SJSA1 (cell line): ENCODE measurements around the gene RICTOR. TPM values are rescaled to one million over a fixed set of nuclear protein-coding genes. Genes with fewer than 3 reads are reported as not detected.

Experiments used
- DNase-seq, 2 experiments: peaks; one replicate each; pipeline ENCODE4 v3.0.0-alpha.2; 2015 to 2020; ENCODE audit warnings: low spot score in 2 of 2, low read depth in 1 of 2
- H3K27ac ChIP-seq: fragments of 250-450 bp; sonication (Bioruptor Pico); 2 replicates; pipeline ENCODE4 v1.5.1; 2020; ENCODE audit warnings: mild to moderate bottlenecking, moderate library complexity
- H3K27me3 ChIP-seq: fragments of 250-450 bp; sonication (Bioruptor Pico); replicated peaks from 2 replicates; pipeline ENCODE4 v1.5.1; 2020; ENCODE audit warnings: mild to moderate bottlenecking, moderate library complexity
- H3K36me3 ChIP-seq: fragments of 250-450 bp; sonication (Bioruptor Pico); 2 replicates; pipeline ENCODE4 v1.5.1; 2020; ENCODE audit warnings: mild to moderate bottlenecking
- H3K4me1 ChIP-seq: fragments of 250-450 bp; sonication (Bioruptor Pico); replicated peaks from 2 replicates; pipeline ENCODE4 v1.6.1; 2021; ENCODE audit warnings: mild to moderate bottlenecking
- H3K4me3 ChIP-seq: fragments of 250-450 bp; sonication (Bioruptor Pico); 2 replicates; pipeline ENCODE4 v1.5.1; 2020; ENCODE audit warnings: mild to moderate bottlenecking
- H3K9me3 ChIP-seq: fragments of 250-450 bp; sonication (Bioruptor Pico); replicated peaks from 2 replicates; pipeline ENCODE4 v1.5.1; 2020; ENCODE audit warnings: mild to moderate bottlenecking
- total RNA-seq: library from RNA; depleted of rRNA; stranded (reverse); fragments of >200 nt; shearing (Covaris generic); gene quantifications from 2 replicates; pipeline ENCODE4 v1.2.3, GENCODE V29; 2014

Gene RICTOR
- total RNA-seq, 1 experiment from 2014 or later, result 16.8 TPM

DNA sequence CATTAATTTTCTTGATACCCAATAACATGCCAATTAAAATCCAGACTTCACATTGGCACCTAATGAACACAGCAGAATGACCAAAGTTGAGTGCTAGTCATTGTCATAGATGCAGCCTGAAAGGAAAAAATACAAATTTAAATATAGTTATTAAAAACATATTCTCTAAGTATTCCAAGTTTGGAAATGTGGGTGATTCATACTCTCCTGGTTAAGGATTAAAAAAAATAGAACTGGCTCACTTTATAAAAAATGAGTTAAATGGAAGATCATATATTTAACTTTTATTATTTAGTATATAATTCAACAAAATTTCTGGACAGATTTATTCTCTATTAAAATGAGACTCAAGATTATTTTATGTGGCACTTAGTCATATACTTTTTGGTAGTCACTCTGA lies 33.2 kb upstream of the RICTOR start:
- no peaks in the 10 kb centered on the region for H3K36me3 ChIP-seq
- no peak for DNase-seq

DNA sequence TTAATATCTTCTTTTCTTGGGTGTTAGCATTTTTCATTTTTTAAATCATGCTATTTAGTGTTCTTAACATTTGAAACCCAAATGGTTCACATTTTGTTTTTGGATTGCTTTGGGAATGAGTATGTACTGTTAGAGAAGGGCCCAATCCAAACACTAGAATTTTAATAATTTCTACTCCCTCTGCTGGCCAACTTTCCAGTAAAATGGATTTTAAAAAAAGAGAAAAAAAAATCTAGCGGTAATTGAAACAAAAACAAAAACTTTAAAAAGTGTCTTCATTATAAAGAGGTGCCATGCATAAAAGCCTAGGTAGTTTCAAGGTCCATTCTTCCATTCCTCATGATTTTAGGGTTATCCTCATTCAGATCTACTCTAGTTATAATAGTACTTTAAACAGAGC lies 32.1 kb upstream of the RICTOR start:
- DNase-seq, result peak in 1 of 2 experiments; percentile 36
- Histone ChIP-seq H3K27me3 (no peaks in the 10 kb centered on the region), H3K4me3 (no peak overlapping the region), H3K4me1 (peaks cover 17% of the 10 kb centered on the region), H3K27ac (no peak overlapping the region), H3K36me3 (no peaks in the 10 kb centered on the region), H3K9me3 (no peaks in the 10 kb centered on the region)

More for the DNA sequence above, 33.2 kb upstream of the RICTOR start:
- Histone ChIP-seq H3K27me3 (no peaks in the 10 kb centered on the region), H3K4me3 (no peak overlapping the region), H3K4me1 (peaks cover 7% of the 10 kb centered on the region), H3K9me3 (no peaks in the 10 kb centered on the region), H3K27ac (no peak overlapping the region)

- Histone ChIP-seq H3K36me3 (no peaks in the 10 kb centered on the region), H3K9me3 (no peaks in the 10 kb centered on the region), H3K27ac (no peak overlapping the region), H3K27me3 (no peaks in the 10 kb centered on the region), H3K4me1 (peaks cover 36% of the 10 kb centered on the region), H3K4me3 (no peak overlapping the region)
- no peak for DNase-seq
Measured at GRCh38 chr5:39104221-39104620, 30.0 kb upstream of the RICTOR start.

DNA sequence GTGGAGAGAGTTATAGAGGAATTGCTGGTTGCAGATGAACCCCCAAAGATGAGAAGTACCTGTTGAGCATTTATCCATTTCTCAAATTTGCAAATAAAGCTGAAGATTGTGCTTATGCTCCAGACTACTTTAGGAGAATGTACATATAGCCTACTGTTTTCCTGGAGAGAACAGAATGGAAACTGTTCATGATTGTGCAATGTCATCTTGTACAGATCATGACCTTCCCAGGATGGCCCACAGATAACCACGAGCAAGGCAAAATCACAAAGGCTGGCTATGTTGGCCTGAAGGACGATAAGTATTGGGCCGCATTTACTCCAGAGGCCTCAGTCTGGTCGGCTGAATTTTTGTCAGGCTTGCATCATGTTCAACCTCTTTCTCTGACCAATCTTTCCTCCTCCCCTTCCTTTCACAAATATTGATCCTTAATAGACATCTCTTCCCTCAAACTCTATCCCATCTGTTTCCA lies 28.5 kb upstream of the RICTOR start:
- H3K36me3 ChIP-seq, result no peaks in the 10 kb centered on the region
- peak overlapping the region; percentile 86 for H3K27ac ChIP-seq
- H3K27me3 ChIP-seq, result no peaks in the 10 kb centered on the region
- H3K4me1 ChIP-seq, result peaks cover 37% of the 10 kb centered on the region
- no peak for DNase-seq
- H3K9me3 ChIP-seq, result no peaks in the 10 kb centered on the region
- H3K4me3 ChIP-seq, result no peak overlapping the region

DNA sequence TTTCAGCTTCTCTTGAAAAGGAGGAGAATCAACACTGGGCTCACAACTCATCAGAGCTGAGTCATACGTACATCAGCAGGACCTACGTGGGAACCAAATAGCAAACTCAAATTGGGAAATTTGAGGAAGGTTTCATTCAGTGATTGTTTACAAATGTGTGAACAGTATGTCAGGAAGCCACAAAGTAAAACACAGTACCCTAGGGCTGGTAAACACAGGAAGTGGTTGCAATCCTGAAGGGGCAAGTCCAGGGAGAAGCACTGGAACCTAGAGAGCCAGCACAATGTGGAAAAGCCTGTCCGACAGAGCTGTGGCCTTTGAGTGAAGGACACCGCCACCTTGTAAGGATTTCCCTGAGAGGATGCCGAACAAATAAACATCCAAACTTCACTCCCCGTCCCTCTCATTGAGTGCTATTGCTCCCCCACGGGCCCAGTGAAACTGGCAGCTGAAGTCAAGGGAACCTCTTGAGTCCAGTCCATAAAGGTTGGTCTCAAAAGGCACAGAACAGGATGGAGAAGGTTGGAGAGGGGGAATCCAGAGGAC lies 26.7 kb upstream of the RICTOR start:
- DNase-seq, result peak; percentile 93 to 95
- no peak overlapping the region for H3K4me3 ChIP-seq

DNA sequence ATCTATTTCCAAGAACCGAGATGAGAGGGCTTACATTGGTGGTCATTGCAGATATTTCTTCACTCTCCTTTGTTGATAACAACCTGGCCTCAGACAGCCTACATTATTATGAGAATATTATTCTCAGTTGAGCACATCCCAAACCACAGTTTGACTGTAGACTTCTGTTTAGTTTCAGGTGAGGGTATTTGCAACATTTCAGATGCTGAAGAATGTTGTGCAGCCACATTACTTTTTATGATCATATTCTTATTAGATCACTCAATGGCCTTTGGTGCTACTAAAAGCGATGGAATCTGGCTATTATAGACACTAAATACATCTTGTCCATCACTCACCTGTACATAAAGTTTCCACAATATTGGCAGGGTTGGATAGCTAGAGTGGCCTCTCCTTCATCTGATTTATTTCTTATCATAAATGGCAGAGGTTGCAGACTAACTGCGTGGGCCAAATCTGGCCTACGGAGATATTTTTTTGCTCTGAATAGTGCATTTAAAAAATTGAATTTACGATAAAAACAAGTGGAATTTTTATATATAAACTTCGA lies 26.2 kb upstream of the RICTOR start:
- Histone ChIP-seq H3K9me3 (no peaks in the 10 kb centered on the region), H3K4me3 (no peak overlapping the region), H3K4me1 (peaks cover 37% of the 10 kb centered on the region), H3K36me3 (no peaks in the 10 kb centered on the region), H3K27me3 (no peaks in the 10 kb centered on the region), H3K27ac (peak overlapping the region; percentile 86)
- DNase-seq, result no peak

More for the DNA sequence above, 26.7 kb upstream of the RICTOR start:
- peaks cover 37% of the 10 kb centered on the region for H3K4me1 ChIP-seq
- no peaks in the 10 kb centered on the region for H3K9me3 ChIP-seq
- H3K27ac ChIP-seq, result peak overlapping the region; percentile 86
- no peaks in the 10 kb centered on the region for H3K36me3 ChIP-seq
- H3K27me3 ChIP-seq, result no peaks in the 10 kb centered on the region

GRCh38 chr5:39099831-39100230 lies 25.6 kb upstream of the RICTOR start:
- no peak for DNase-seq
- Histone ChIP-seq H3K9me3 (no peaks in the 10 kb centered on the region), H3K27me3 (no peaks in the 10 kb centered on the region), H3K36me3 (no peaks in the 10 kb centered on the region), H3K27ac (peak overlapping the region; percentile 86), H3K4me1 (peaks cover 37% of the 10 kb centered on the region), H3K4me3 (no peak overlapping the region)

- no peaks in the 10 kb centered on the region for H3K9me3 ChIP-seq
- peaks cover 14% of the 10 kb centered on the region for H3K4me1 ChIP-seq
- H3K4me3 ChIP-seq, result no peak overlapping the region
- H3K27me3 ChIP-seq, result no peaks in the 10 kb centered on the region
- no peaks in the 10 kb centered on the region for H3K36me3 ChIP-seq
- no peak overlapping the region for H3K27ac ChIP-seq
- DNase-seq, result no peak
Measured at GRCh38 chr5:39093352-39093751, 19.2 kb upstream of the RICTOR start.

- Histone ChIP-seq H3K4me3 (no peak overlapping the region), H3K9me3 (no peaks in the 10 kb centered on the region), H3K27ac (no peak overlapping the region), H3K27me3 (no peaks in the 10 kb centered on the region), H3K36me3 (no peaks in the 10 kb centered on the region), H3K4me1 (peaks cover 14% of the 10 kb centered on the region)
- DNase-seq, result peak in 1 of 2 experiments; percentile 25
Measured at GRCh38 chr5:39092581-39093351, 18.6 kb upstream of the RICTOR start.

GRCh38 chr5:39091940-39092580 lies 17.9 kb upstream of the RICTOR start:
- no peak overlapping the region for H3K4me3 ChIP-seq
- peaks cover 14% of the 10 kb centered on the region for H3K4me1 ChIP-seq
- H3K9me3 ChIP-seq, result no peaks in the 10 kb centered on the region
- no peaks in the 10 kb centered on the region for H3K27me3 ChIP-seq
- no peaks in the 10 kb centered on the region for H3K36me3 ChIP-seq
- DNase-seq, result no peak
- H3K27ac ChIP-seq, result no peak overlapping the region

GRCh38 chr5:39083968-39084367 lies 9.8 kb upstream of the RICTOR start:
- Histone ChIP-seq H3K27me3 (no peaks in the 10 kb centered on the region), H3K36me3 (no peaks in the 10 kb centered on the region), H3K4me1 (no peaks in the 10 kb centered on the region), H3K4me3 (no peak overlapping the region), H3K27ac (no peak overlapping the region), H3K9me3 (no peaks in the 10 kb centered on the region)
- no peak for DNase-seq

DNA sequence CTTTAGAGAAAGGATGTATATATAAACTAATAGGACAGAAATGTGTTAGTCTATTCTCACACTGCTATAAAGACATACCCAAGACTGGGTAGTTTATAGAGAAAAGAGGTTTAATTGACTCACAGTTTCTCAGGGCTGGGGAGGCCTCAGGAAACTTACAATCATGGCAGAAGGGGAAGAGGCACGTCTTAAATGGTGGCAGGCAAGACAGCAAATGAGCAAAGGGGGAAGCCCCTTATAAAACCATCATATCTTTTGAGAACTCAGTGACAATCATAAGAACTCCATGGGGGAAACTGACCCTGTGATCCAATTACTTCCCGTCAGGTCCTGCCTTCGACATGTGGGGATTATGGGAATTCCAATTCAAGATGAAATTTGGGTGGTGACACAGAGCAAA lies 8.8 kb upstream of the RICTOR start:
- no peak for DNase-seq
- Histone ChIP-seq H3K9me3 (no peaks in the 10 kb centered on the region), H3K4me3 (no peak overlapping the region), H3K4me1 (no peaks in the 10 kb centered on the region), H3K27ac (no peak overlapping the region), H3K27me3 (no peaks in the 10 kb centered on the region), H3K36me3 (no peaks in the 10 kb centered on the region)

- Histone ChIP-seq H3K27me3 (no peaks in the 10 kb centered on the region), H3K36me3 (no peaks in the 10 kb centered on the region), H3K4me1 (no peaks in the 10 kb centered on the region), H3K27ac (no peak overlapping the region), H3K9me3 (no peaks in the 10 kb centered on the region), H3K4me3 (no peak overlapping the region)
- DNase-seq, result peak in 1 of 2 experiments; percentile 9
Measured at GRCh38 chr5:39080597-39081204, 6.5 kb upstream of the RICTOR start.
